ENCODE results near the gene ETV7. TPM values are rescaled to one million over a fixed set of nuclear protein-coding genes. Genes with fewer than 3 reads are reported as not detected.
A peak's percentile ranks its signal among the peaks of the same experiment; 100 is the strongest.

Gene ETV7
- polyA plus RNA-seq, 3 donors, result 0.10 to 0.44 TPM; not detected in 1

DNA sequence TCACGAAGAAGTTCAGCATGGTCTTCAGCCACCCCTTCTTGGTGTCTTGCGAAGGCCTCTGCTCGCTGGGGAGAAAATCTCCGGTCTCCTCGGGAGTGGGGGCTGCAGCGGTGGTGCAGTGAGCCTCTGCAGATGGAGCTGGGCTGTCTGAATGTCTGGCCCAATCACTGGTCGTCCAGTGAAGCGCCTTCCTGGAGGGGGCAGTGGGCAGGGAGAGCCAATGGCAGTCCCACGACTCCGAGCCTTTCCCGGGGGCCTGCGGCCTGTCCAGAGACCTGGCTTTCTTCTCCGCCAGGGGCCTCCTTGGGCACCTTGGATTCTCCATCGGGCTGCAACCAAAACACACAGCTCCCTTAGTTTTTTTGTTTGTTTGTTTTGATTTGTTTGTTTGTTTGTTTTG lies 57.1 kb downstream of the ETV7 start:
- DNase-seq (ENCODE audit: extremely low read depth in 1 of 11, low read depth in 9 of 11, low spot score in 4 of 11), result no peak

DNA sequence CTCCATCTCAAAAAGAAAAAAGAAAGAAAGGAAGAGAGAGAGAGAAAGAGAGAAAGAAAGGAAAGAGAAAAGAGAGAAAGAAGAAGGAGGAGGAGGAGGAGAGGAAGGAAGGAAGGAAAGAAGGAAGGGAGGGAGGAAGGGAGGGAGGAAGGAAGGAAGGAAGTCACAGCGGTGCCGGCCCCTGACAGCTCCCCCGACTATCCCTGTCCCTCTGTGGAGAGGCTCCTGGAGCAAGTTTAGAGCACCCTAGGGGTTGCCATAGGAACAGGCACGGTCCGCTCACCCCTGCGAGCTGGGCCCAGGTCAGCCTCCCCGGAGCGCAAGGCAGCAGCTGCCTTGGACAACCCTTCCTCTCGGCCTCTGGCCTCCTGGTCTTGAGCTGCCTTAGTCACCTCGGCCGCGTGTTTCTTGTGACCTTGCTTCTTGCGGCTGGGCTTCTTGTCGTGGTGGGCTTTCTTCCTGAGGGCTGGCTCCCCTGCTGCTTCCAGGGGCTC lies 57.6 kb downstream of the ETV7 start:
- peak in 2 of 11 donors; percentile 38 to 45 for DNase-seq (ENCODE audit: extremely low read depth in 1 of 11, low read depth in 9 of 11, low spot score in 4 of 11)

DNA sequence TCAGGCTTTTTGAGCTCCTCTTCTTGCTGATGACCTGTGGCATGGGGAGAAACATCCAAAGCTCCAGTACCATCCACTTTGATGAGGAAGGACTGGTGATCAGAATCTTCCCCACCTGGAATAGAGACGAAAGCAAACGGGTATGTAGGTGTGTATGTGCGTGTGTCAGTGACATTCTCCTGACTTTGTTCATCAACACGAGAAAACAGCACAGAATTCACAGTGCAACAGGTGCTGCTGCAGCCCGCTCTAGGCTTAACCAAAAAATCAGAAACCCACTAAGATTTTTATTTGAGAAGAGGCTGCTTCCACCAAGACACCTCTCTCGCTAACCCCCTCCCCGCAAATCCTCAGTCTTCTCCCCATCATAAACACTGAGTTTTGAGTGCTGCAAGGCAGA lies 58.9 kb downstream of the ETV7 start:
- no peak for DNase-seq (ENCODE audit: extremely low read depth in 1 of 11, low read depth in 9 of 11, low spot score in 4 of 11)

DNA sequence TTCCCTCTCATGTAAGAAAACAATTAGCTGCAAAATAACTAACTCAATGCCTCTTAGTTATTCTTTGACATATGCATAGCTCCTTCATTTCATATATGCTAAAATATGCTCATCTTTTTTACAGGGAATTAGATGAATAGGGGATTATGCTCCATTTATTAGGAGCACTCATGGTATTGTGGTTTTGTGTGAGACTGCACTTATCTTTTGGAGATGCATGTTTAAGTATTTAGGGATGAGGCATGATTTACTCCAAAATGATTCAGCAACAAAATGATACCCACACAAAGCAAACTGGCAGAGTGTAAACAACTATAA lies 59.6 kb downstream of the ETV7 start:
- DNase-seq (ENCODE audit: extremely low read depth in 1 of 11, low read depth in 9 of 11, low spot score in 4 of 11), result no peak

DNA sequence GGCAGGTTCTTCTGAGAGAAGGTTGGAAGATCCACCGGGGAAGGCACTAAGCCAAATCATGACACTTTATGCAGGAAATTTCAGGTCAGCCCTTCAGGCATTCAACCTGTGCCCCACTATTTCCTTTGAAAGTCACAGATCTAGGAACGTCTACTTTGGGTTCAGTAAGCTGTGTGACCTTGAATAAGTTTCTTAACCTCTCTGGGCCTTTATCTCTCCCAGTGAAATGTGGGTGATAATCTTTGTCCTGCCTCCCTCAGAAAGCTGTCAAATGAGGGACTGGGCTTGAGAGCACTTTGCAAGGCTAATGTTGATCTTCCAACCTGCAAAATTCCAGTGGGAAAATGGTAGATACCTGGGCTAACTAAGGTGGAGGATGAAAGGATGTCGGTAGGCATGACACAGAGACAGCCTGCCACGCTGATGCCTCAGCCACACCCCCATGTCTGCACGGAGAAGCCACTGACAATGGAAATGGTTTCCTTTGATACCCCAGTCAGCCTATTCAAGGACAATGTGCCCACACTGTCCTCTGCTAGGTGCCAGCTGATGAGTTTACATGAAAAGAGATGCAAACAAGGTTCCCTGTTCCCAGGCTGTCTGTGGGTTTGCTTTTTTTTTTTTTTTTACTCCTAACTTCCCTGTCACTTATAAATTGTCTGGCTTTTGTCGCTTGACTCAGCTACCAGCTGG lies 60.1 kb downstream of the ETV7 start:
- no peak for DNase-seq (ENCODE audit: extremely low read depth in 1 of 11, low read depth in 9 of 11, low spot score in 4 of 11)

DNA sequence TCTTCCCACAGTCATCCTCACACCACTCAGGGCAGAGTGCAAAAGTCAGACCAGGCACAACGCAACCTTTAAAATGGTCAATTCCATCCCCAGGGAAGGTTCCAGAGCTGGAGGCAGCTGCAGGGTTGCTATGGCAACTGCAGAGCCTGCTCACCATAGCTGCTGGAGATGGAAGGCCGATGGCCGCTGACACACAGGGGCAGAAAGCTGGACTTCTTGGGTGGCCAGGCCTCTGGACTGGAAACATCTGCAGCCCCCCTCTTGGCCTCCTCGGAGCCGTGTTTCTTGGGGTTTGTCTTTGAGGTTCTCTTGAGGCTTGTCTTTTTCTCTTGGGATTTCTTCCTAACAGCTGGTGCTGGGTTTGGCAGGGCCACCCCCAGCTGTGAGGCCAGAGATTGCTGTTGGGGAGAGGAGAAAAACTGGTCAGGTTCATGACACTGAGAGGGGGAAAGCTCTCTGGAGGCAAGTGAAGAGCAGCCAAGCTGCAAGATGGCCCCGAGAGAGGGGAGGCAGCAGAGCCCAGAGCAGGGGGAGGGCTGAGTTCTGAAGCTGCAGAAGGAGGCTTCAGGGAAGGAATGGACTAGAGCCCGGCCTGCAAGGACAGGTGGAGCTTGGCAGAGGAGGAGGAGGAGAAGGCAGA lies 61.0 kb downstream of the ETV7 start:
- DNase-seq (ENCODE audit: extremely low read depth in 1 of 11, low read depth in 9 of 11, low spot score in 4 of 11), result peak in 7 of 11 donors; percentile 49 to 68 (median 63)

DNA sequence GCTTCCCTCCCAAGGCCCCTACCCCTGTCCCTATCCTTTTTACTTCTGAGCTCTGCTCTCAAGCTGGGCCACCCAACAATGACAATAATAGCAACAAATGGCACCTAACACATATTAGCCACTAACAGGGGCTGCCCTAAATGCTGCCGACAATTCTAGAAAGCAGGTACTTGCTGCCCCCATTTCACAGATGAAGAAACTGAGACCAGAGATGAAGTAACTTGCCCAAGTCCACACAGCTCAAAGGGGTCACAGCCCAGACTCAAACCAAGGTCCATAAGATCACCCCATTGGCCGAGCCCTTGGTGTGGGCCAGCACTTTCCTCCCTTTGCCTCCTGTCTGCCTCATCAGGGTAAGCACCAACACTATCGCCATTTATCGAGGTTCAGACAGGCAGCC lies 62.8 kb downstream of the ETV7 start:
- DNase-seq (ENCODE audit: extremely low read depth in 1 of 11, low read depth in 9 of 11, low spot score in 4 of 11), result no peak

DNA sequence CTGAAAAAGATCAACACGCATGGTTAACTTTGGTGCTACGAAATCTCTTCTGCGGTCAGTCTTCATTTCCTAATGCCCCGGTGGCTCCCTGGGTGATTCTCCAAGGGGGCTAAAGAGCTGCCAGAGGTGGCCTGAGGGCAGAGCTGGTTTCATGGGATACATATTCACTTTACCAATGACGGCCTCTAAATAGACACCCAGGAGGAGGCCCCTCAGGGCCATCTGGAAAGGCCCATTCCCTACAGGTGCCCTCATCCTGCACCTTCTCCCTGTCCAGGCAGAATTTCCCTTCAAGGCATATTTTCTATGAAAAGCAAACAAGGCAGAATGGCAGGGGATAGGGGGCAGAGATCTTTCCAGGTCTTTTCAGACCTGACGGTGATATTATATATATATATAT lies 63.3 kb downstream of the ETV7 start:
- DNase-seq (ENCODE audit: extremely low read depth in 1 of 11, low read depth in 9 of 11, low spot score in 4 of 11), result no peak

DNA sequence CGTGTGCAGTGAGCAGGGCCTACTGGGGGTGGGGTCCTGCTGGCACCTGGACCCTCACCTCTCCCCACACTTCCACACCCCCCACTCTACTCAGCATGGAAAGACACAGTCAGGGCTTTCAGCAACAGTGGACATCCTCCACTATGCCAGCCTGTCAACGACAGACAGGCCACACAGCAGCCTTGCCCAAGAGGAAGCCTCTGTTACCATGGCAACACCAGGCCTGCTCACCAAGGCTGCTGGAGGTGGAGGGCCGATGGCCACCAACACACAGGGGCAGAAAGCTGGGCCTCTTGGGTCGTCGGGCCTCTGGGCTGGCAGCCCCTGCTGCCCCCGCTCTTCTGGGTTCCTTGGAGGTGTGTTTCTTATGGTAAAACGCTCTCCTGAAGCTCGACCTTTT lies 64.4 kb downstream of the ETV7 start:
- no peak for DNase-seq (ENCODE audit: extremely low read depth in 1 of 11, low read depth in 9 of 11, low spot score in 4 of 11)

DNA sequence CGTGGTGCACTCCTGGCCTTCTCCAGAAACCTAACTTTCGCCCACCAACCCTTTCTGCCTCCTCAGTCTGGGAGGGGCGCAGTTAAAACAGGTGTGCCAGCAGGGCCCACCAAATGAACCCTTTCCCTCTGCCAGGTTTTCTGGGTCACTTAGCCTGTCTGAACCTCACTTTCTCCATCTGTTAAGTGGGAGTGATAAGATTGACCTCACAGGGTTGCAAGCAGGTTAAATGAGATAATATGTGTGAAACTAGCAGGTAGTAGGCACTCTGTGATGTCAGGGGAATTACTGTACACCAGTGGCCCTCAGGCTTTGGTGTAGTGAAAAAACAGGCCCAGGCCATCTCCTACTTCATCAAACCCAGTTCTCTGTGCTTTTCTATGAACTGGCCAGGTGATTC lies 64.9 kb downstream of the ETV7 start:
- DNase-seq (ENCODE audit: extremely low read depth in 1 of 11, low read depth in 9 of 11, low spot score in 4 of 11), result no peak

DNA sequence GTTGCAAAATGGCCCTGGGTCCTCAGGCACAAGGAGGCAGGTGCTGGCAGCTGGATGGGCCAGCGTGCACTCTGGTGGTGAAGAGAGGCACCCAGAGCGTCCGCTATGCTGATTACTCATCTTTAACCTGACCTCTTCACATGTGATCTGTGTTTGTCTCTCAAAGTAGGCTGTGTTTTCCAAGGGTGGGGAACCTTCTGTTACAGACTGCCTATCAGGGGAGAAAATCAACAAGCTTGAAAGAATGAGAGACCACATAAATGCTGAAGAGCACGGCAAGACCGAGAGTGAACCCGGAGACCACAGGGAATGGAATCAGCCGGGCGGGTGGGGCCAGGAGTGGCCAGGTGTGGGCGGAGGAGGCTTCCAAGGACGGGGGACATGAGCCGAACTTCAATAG lies 67.0 kb downstream of the ETV7 start:
- DNase-seq (ENCODE audit: extremely low read depth in 1 of 11, low read depth in 9 of 11, low spot score in 4 of 11), result no peak

DNA sequence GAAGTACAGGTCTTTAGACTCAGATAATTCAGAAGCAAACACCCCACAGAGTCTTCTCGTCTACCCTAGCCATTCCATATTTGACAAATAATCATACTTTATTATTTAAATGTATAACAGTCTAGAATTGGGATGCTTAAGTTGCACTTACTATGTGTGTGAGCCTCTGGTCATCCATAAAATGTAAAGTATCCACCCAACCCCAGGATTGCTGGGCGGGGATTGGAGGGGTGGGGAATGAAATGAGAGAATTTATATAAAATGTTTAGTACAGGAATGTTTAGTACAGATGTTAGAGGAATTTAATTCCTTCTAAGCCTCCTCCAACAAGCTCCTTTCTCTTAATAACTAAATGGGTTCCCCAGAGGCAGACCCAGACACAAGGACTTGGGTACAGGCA lies 67.6 kb downstream of the ETV7 start:
- no peak for DNase-seq (ENCODE audit: extremely low read depth in 1 of 11, low read depth in 9 of 11, low spot score in 4 of 11)

DNA sequence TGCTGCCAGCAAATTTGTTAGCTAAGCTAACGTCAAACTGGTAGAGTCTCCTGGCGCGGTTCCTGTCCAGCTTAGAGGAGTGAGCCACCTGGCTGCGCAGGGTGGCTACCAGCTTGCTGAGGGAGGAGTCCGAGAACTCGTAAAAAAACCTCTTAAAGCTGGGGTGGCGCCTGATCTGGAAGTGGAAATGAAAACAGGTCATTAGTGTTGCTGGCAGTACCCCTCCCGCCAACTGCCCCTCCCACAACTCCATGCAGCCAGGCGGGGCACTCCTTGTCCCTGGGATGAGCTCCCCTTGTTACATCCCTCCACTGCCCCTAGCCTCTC lies 68.1 kb downstream of the ETV7 start:
- DNase-seq (ENCODE audit: extremely low read depth in 1 of 11, low read depth in 9 of 11, low spot score in 4 of 11), result no peak

DNA sequence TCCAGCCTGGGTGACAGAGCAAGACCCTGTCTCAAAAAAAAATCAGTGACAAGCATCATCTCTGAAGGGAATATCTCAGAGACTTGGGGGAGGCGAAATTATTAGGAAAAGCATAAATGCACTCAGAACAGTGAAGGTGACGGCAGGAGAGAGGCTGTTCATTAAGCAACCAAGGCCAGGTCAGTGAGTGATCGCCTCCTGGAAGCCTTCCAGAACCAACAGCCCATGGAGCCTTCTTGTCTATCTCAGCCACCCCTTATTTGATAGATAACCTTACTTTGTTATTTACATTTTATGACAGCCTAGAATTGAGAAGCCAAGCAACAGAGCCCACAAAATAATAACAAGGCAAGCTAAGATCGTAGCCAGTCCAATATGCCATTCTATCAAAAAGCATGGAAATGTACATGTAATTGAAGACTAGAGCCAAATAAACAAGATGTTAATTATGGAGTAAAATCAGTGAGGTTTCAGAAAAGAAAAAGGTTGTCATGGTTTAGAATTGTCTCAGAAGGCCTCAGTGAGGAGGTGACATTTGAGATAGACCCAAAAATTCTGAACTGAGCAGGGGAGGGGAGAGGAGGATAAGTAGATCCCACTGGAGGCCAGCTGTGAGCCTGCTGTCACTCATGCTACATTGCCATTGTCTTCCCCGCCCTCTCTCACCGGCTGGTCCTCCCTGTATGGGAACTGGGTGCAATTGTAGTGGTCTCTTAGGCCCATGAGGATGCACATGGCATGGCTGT lies 68.6 kb downstream of the ETV7 start:
- no peak for DNase-seq (ENCODE audit: extremely low read depth in 1 of 11, low read depth in 9 of 11, low spot score in 4 of 11)

DNA sequence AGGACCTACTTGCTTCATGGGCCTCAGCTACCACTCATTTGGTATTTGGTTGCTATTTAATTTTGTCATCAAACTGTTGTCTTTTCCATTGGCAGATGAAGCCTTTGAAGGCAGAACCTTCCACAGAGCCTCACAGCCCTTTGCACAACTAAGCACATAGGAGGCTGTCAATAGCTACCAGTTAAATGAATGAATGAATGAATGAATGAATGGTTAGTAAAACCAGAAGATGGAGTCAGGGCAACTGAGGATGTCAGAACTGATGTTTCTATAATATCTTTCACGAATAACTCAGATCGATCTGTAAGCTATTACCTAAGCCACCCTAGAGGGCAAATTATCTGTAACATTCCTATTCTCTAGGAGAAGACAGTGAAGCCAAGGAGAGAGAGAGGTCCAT lies 69.8 kb downstream of the ETV7 start:
- DNase-seq (ENCODE audit: extremely low read depth in 1 of 11, low read depth in 9 of 11, low spot score in 4 of 11), result no peak

Other genes with a start within 250 kb of the ETV7 start
- gene BRPF3, start 190.9 kb downstream of the ETV7 start, polyA plus RNA-seq (ENCODE audit: insufficient read length in 3 of 3), result 10 to 100 TPM; 49.6 to 51.4 (median 50.6) TPM
- gene PNPLA1, start 117.6 kb downstream of the ETV7 start, polyA plus RNA-seq (ENCODE audit: insufficient read length in 3 of 3), result 1 to 10 TPM; 1.7 to 3.8 (median 1.7) TPM
- under 1 TPM; 0.10 to 0.18 (median 0.11) TPM for gene BNIP5, start 50.8 kb downstream of the ETV7 start, polyA plus RNA-seq (ENCODE audit: insufficient read length in 3 of 3)
- not detected for gene PXT1, start 55.2 kb upstream of the ETV7 start, polyA plus RNA-seq (ENCODE audit: insufficient read length in 3 of 3)
- 10 to 100 TPM; 49.2 to 61.4 (median 51.6) TPM for gene KCTD20, start 55.3 kb upstream of the ETV7 start, polyA plus RNA-seq (ENCODE audit: insufficient read length in 3 of 3)
- 10 to 100 TPM; 48.7 to 55.4 (median 53.5) TPM for gene STK38, start 159.8 kb upstream of the ETV7 start, polyA plus RNA-seq (ENCODE audit: insufficient read length in 3 of 3)
- 100 to 1,000 TPM; 504 to 636 (median 603) TPM for gene SRSF3, start 206.7 kb upstream of the ETV7 start, polyA plus RNA-seq (ENCODE audit: insufficient read length in 3 of 3)